HG02981 (cell line): Measurements from ENCODE around the gene RCC1.
"Not testable (repeated sequence)": the region's sequence is repeated elsewhere in the genome, so short reads cannot be mapped to it uniquely, and the experiment has no call there.

Experiments used
- ATAC-seq: cut with Tn5 transposase; IDR thresholded peaks from one replicate; pipeline ENCODE4 v1.9.1; 2021; ENCODE audit warnings: mild to moderate bottlenecking, moderate library complexity; ENCODE audit not compliant: unreplicated experiment

RCC1 gene

DNA sequence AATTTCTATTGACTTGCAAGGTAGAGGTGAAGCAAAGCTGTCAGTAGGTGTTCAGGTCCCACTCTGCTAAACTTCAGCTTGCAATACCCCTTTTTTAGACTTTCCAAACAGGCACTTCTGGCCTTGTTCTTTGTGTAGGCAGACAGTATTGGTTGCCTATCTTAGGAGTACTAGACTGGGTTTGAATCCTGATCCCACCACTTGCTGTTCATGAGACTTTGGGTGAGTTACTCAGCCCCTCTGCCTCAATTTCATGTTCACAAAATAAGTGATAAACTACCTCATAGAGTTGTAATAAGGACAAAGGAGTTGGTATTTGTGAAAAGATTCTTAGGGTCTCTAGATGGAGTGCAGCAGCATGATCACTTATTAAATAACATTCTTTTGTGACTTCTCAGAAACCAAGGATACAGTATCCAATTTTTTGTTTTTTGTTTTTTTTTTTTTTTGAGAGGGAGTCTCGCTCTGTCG is 5.2 kb downstream of the RCC1 start:
- ATAC-seq, result no peak

DNA sequence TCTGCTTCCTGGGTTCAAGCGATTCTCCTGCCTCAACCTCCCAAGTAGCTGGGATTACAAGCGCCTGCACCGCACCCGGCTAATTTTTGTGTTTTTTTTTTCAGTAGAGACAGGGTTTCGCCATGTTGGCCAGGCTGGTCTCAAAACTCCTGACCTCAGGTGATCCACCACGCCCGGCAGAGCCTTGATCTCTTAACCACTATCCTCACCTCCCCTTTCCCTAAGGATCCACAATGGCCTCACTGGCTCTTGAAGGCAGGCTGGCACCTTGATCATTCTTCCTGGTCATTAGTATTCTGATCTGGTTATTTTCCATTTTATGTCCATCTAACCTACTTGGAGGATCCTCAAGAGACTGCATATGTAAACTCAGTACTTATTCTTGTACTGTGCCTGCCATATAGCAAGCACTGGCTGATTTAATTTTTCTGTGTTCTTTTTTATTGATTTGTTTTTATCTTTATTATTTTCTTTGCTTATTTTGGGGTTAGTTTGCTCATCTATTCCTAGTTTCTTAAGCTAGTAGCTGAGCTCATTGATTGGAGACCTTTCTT is 6.3 kb downstream of the RCC1 start:
- ATAC-seq, result no peak

DNA sequence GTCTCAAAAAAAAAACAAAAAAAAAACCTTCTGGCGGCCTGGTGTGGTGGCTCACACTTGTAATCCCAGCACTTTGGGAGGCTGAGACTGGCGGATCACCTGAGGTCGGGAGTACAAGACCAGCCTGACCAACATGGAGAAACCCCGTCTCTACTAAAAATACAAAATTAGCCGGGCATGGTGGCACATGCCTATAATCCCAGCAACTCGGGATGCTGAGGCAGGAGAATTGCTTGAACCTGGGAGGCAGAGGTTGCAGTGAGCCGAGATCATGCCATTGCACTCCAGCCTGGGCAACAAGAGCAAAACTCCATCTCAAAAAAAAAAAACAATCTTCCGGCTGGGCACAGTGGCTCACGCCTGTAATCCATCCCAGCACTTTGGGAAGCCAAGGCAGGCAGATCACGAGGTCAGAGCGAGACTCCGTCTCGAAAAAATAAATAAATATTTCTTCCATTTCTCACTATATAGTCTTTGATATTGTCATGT is 8.6 kb downstream of the RCC1 start:
- not testable (repeated sequence) for ATAC-seq

DNA sequence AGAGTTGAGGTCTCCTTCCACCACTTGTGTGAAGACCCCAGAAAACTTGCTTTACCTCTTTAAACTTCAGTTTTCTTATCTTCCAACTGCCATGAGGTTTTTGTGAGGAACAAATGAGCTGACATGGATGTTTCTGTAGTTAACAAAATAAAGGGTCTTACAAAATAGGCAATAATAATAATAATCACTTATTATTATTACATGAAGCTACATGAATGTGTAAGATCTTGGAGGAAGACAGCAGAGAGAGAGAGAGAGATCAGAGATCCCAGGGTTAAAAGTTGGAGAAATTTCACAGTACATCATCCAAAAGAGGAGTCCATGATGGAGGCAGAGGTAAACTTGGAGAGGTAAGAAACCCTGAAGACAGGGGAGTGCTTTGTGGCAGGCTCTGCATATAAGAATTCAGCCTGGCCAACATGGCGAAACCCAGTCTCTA is 10.7 kb downstream of the RCC1 start:
- ATAC-seq, result no peak

DNA sequence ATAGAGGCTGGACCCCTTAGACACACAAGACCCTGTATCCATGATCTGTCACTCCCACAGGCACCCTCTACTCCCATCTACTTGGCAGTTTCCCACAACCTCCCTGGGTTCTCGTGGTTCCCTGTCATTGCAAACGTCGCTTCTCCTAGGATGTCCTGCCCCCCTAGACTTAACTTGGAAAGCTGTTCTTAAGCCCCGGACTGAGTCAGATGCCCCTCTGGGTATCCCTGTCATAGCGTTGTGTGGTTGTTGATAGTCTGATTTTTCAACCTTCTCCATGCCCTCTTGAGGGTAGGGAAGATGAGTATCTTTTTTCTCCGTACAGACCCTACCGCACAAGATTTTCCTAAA is 11.8 kb downstream of the RCC1 start:
- ATAC-seq, result no peak

DNA sequence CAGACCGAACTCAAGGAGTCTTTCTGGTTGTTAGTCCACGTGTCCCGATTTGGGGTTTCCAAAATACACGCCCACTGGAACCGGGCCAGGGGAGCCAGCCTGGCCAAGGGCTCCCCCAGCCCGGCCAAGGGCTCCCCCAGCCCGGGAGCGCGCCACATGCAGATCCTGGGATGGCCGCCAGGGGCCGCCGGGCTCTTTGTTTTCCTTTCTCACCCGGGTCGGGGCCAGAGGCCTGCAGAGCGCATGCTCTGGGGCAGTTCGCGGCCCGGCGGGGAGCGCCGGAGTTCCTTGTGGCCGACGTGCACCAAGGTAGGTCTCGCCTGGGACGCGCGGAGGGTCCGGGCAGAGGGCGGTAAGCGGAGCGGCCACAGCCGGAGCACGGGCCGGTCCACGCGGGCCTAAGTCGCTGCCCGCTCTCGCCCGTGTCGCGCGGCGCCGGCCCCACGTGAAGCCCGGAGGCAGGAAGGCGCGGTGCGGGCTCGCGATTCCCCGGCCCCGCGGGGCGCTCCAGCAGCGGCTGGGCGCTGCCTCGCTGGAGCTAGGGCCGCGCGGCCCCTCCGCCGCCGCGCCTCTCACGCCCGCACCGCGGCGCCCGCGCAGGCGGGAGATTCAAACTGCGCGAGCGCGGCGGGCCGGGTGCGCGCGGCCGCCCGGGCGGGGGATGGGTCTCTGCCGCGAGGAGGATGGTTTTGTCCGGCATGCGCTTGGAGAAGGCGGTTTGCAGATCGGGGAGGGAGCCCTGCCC is 12.3 kb downstream of the RCC1 start:
- ATAC-seq, result peak; percentile 59

DNA sequence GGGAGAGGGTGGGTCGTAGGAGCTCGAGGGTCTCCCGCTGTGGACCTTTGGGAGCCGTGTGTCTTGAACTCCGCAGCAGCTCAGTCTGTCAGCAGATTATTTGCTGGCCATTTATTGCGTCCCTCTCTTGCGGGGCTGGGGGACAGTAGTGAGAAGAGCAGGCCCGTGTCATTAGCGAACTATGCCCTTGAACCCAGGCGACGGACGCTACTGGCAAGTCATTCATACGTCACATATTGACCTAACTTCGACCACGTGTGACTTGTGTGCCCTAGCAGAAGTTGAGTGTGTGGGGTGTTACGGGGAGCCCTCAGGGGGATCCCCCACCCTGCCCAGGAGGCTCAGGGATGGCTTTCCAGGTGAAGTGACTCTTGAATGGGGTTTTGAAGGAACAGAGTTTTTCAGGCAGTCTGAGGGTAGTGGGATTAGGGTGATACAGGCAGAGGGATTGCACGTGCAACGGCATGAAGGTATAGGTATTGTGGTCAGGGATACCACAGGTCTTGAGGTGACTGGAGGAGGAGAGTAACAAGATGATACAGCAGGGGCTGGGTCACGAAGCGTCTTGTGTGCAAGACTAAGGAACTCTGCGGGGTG is 13.0 kb downstream of the RCC1 start:
- peak; percentile 19 for ATAC-seq

DNA sequence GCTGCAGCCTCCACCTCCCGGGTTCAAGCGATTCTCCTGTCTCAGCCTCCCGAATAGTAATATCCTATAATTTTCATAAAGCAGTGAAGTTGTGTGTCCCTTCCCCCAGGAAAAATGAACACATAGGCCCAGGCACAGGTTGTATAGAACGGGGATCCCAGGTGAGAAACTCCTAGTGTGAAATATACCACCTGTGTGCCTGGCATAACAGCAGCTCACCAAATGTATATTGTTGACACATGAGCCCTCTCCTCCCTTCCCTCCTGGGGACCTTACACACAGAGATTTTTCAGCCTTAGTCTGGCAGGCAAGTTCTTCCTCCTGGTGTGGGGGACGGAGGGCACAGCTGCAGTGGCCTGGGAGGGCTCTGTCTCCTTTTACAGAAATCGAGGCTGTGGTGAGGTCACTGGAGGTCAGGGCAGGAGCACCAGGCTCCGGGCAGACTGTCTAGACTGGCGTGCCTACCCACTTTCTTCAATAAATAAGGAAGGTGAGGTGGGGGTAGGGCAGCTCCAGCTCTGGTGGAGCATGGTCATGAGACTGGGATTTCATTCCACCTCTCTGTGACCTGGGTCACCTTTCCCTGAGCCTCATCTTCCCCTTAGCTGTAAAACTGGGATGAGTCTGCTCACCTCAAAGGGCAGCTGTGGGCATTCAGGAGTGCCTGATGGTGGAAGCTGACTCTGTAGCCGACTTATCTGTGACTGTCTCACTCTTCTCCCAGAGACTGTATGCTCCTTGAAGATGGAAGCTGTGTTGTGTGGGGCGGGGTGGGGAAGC is 14.3 kb downstream of the RCC1 start:
- no peak for ATAC-seq

DNA sequence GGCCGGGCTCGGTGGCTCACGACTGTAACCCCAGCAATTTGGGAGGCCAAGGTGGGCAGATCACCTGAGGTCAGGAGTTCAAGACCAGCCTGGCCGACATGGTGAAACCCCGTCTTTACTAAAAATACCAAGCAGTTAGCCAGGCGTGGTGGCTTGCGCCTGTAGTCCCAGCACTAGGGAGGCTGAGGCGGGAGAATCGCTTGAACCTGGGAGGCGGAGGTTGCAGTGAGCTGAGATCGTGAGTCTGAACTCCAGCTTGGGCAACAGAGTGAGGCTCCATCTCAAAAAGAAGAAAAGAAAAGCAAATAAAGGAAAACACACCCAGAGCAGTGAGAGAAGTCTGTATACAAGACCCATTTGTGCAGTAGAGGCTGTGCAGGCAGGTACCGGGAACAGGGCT is 15.0 kb downstream of the RCC1 start:
- ATAC-seq, result not testable (repeated sequence)

DNA sequence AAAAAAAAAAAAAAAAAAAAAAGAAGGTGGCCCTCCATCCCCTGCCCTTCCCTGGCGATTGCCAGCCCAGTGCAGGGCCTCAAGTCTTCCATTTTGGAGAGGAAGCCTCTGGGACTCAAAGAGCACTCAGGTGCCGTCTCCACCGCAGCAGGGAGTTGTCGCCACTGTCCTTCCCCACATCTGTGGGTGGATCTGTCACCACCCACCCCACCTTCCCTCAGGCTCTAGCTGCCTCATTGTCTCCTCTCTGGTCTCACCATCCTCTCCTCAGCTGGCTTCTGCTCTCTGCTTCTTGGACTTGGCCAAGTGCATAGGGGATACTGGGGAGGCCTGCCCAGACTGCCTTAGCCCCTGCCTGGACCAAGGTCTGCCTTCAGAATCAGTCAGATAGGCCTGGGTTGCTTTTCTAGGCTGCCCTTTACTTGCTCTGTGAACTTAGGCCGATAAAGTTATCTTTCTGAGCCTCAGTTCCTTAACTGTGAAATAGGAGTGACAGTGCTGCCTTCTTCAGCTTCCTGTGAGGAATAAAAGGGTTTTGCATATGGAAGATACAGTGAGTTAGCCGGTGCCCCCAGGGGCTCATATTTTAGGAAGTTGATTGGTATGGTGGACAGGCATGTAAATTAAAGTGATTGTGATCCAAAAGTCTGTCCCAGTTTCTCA is 15.8 kb downstream of the RCC1 start:
- no peak for ATAC-seq

DNA sequence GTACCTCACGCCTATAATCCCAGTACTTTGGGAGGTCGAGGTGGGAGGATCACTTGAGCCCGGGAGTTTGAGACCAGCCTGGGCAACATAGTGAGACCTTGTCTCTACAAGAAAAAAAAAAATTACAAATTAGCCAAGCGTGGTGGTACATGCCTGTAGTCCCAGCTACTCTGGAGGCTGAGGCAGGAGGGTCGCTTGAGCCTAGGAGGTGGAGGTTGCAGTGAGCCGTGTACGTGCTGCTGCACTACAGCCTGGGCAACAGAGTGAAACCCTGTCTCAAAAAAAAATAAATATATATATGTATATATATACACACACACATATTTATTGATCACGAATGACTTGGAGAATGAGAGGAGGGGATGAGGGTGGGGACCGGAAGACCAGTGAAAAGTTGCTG is 16.7 kb downstream of the RCC1 start:
- ATAC-seq, result not testable (repeated sequence)

DNA sequence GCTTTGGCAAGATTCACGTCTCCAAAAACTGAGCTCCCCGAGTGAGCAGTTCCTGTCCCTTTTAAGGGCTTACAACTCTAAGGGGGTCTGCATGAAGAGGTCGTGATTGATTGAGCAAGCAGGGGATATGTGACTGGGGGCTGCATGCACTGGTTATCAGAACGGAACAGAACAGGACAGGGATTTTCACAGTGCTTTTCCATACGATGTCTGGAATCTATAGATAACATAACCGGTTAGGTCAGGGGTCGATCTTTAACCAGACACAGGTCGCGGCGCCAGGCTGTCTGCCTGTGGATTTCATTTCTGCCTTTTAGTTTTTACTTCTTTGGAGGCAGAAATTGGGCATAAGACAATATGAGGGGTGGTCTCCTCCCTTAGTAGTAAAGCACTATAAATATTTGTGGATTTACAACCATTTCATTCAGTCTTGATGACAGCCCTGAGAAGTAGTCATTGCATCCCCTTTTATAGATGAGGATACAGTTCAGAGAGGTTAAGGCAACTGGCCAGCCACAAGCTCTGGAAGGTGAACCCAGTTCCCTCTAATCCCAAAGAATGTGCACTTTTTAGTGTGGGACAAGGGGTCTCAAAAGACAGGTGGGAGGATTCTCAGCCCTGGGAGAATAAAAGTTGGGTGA is 19.3 kb downstream of the RCC1 start:
- ATAC-seq, result not testable (repeated sequence)

DNA sequence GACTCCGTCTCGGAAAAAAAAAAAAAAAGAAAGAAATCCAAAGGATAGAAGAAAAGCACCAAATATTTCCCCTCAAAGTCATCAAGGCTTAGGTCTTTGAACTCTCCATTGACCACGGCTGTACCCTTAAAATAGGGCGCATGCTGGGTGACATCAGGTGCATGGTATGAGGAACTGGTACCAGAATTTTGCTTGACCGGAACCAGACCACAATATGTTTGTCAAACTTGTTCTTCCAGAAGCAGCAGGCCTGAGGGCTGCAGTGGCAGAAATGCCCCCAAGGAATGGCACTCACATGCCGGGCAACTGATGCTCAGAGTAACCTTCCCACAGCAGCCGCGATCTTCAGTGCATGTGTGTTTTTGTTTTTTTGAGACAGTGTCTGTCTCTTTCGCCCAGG is 21.0 kb downstream of the RCC1 start:
- no peak for ATAC-seq

DNA sequence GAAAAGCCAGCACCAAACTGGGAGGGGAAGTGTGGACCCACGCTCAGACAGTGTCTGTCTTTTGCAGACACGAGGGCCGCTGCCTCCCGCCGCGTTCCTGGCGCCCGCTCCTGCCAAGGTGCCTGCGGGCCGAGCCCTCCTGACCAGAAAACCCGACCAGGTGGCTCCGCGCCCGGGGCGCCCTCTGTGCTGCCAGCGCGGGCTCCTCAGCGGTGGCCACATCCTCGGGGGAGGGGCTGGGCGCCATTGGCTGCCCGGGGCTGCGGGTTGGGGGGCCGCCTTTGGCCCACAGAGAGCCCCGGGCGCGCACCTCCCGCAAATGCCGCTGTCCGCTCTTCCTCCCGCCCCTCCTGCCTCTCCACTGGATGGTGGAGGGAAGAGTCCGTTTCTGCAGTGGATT is 24.6 kb downstream of the RCC1 start:
- no peak for ATAC-seq

DNA sequence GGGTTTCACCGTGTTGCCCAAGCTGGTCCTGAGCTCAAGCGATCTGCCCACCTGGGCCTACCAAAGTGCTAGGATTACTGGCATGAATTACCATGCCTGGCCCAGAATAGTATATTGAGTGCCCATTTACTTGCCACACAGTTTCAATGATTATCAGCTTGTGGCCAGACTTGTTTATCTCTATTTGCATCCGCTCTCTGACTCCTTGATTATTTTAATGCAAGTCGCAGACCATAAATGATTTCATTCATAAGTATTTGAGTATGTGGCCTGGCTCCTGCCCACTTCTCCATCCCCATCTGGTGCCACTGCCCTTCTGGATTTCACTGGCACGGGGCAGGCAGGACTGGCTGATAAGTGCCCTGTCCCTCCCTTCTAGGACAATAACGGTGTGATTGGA is 28.8 kb downstream of the RCC1 start:
- ATAC-seq, result no peak

DNA sequence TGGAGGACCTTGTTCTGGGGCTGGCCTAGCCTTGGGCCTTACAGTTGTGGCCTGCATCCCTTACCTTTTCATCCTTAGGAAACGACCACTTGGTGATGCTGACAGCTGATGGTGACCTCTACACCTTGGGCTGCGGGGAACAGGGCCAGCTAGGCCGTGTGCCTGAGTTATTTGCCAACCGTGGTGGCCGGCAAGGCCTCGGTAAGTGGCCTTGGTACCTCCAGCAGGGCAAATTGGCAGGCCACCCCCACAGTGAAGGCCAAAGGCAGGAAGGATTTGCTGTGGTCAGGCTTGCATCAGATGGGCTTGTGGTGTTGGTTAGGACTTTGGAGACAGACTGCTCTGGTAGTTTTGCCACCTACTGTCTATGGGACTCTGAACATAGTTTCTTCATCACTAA is 29.3 kb downstream of the RCC1 start:
- no peak for ATAC-seq

DNA sequence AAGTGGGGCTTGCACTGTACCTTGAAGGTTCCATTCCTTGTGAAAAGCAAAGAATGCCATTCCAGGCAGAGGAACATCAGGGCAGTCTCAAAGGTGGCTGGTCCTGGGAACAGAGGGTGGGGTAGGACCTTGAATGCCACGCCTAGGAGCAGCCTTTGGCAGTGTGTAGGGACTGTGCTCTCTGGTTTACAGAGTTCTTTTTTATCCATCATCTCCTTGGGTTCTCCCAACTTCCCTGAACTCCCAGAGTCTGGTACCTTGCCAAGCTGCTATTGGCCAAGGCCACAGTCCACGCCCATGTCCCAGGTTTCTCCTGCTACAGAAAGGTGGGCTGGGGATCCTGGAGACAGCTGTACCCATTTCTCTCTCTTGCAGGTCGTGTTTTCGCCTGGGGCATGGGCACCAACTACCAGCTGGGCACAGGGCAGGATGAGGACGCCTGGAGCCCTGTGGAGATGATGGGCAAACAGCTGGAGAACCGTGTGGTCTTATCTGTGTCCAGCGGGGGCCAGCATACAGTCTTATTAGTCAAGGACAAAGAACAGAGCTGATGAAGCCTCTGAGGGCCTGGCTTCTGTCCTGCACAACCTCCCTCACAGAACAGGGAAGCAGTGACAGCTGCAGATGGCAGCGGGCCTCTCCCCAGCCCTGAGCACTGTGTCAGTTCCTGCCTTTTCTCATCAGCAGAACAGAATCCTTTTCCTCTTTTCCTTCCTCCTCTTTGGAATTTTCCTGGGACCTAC is 31.8 kb downstream of the RCC1 start:
- ATAC-seq, result no peak

DNA sequence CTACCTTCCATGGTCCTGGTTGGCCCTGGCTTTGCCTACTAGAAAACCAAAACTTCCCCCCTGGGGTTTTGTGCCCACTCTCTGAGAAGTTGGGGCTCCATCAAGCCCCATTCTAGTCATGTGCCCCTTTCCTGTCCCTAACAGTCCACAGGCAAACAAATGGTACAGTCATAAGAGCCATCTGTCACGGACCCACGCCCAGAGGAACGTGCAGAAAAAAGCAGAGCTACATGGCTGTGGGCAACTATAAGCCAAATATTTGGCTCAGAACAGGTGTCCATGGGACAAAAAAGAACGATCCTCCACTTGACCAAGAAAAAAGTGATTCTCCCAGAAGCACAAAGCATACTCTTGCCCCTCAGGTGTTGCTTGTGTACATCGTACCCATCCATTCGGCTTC is 32.4 kb downstream of the RCC1 start:
- ATAC-seq, result no peak

DNA sequence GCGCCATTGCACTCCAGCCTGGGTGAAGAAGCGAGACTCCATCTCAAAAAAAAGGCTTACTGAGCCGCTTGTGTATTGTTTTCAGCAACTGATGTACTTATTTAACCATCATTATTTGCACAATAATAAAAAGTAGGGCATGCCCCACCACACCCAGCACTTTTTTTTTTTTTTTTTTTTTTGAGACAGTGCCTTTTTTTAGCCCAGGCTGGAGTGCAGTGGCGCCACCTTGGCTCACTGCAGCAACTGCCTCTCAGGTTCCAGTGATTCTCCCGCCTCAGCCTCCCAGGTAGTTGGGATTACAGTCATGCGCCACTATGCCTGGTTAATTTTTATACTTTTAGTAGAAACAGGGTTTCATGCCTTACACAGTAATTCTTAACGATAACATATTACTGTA is 34.8 kb downstream of the RCC1 start:
- ATAC-seq, result no peak
